Hematopoietic multipotent progenitor cell treated with erythropoietin and hydrocortisone succinate and interleukin-3 and kit ligand, for 17 days (in vitro differentiated cells): ENCODE results near the gene PALLD.

Source experiments
- DNase-seq: peaks from one replicate; pipeline ENCODE4 v3.0.0-alpha.2; 2015; ENCODE audit warnings: low spot score

The PALLD gene

DNA sequence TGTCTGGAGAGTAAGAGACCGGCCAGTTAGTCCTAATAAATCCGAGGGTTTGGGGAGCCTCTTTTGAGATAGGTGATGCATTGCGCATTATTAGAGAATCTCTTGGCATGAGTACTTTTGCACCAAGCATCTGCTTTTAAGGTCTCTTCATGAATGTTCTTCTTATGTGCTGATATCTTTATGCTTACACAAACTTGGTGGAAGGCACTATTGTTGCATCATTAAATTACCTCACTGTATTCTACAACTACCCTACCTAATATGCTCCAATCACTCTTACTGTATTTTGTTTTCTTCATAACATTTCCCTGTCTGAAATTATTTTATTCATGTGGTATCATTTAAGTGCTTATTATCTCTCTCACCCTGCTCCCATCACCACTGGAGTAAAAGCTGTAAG lies 151.6 kb downstream of the PALLD start:
- no peak for DNase-seq

DNA sequence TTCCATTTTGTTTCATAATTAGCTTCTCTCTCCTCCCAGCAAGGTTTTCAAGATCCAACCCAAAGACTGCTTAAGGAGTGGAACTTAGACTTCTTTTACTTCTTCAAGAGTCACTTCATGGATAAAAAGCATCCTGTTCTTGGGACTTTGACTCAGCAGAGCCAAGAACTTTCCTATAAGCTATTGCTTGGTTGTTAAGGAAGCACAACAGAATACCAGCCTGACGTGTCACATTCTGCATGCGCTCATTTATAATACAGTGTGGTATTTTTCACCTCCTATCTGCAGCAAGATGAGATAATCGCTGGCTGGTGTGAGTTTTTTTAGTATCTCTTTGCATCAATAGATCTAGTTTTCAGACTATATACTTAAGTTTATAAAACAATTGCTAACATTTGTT lies 152.1 kb downstream of the PALLD start:
- DNase-seq: no peak

DNA sequence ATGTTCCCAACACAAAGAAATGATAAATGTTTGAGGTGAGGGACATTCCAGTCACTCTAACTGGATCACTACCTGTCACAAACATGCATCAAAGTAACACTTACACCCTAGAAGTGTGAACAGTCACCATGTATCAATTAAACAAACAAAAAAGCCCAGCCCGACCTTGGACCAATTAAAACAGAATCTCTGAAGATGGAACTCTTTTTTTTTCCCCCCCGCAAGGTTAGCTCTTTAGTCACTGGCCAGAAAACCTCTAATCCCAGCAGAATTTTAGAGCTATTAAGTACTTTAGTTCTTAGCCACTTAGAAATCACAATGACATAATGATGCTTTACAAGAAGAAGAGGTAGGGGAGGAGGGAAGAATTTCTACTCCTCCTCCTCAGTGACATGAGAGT lies 154.5 kb downstream of the PALLD start:
- DNase-seq: no peak

DNA sequence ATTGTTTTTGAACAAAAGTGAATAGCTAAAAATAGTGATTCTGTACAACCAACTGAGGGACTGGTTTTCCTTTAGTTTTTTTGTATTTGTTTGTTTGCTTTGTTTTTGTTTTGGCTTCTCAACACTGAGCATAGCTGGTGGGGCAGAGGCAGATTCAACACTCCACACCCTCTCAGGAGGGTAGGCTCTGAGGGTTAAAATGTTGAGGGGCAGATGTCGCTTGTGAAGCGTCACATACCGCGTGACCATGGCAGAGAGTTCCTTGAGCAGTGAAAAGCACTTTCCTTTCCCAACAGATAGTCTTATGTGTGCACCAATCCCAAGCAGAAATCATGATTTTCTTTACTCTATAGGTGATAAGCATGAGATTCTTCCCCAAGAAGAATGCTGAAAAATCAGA lies 155.0 kb downstream of the PALLD start:
- no peak for DNase-seq

DNA sequence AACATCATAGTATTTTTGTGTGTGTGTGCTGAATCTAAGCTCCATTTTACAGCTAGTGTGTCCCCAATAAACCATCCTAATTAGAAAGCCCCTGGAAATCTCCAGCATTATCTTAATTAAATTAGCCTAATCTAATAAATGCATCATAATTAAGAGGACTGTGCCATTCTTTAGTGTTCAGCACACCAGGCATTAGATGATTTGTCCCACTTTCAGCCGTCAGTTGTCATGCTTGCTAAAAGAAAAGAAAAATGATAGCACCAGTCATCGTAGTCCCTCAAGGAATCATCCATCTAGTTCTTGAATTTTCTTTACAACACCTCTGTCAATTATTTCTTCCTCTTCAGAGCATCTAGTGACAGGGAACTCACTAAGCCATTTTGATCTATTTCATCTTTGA lies 155.9 kb downstream of the PALLD start:
- no peak for DNase-seq

DNA sequence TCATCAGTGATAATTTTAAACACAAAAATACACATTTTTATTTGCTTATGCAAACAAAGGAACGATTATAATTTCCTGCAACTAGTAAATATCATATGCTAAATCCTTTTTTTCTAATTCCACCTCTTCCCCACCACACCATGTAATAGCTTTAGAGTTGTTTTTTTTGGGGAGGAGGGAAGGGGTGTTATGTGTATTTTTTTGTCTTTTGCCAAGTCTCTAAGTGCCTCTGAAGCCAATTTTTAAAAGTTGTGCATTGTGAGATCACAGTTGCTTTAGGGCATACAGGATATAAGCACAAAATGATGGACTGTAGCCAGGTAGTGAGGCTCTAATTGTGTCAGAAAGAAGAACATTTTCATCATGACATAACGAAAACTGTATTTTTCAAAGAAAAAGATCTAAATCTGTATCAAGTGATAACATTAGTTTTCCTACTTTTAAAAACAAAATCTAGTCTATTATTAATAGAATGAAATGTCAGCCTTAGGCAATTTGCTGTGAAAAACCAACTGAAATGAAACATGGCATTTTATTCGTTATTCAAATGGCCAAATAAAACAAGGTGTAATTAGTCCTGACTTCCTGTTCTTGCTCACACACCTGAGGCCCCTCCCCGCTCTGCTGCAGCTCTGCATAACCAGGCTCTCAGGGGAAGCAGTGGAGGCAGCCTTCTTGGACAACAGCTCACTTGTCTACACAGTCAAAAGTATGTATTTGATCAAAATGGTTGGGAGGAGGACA lies 157.4 kb downstream of the PALLD start:
- DNase-seq: no peak

DNA sequence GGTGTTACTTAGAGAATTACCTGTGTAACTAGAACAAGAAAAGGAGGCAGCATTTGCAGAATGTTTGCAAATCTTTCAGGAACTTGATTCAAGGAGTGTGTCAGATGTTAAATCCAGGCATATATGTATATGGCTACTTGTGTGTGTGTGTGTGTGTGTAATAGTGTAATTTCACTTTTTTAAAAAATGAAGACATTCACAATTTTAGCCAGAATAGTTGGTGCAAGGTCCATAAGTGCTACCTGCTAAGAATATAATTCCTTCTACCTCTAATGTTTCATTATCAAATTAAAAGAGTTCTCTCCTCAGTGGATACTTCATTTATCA lies 158.0 kb downstream of the PALLD start:
- DNase-seq: no peak

DNA sequence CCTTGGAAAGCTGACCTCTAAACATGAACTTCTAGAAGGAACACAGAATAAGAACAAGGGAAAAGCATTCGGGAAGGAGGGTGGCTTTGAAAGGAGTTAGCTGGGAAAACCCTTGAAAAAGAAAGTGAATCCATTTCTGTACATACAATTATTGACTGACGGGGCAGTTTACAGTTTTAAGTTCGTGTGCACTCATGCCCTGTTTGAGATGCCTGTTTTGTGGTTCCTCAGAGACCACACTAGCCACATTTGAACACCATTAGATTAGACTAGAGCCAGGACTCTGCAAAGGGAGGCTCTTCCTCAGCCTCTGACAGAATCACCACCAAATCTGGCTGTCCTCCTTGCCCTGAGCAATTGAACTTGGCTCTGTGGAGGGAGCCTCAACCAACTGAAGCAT lies 158.3 kb downstream of the PALLD start:
- DNase-seq: no peak

DNA sequence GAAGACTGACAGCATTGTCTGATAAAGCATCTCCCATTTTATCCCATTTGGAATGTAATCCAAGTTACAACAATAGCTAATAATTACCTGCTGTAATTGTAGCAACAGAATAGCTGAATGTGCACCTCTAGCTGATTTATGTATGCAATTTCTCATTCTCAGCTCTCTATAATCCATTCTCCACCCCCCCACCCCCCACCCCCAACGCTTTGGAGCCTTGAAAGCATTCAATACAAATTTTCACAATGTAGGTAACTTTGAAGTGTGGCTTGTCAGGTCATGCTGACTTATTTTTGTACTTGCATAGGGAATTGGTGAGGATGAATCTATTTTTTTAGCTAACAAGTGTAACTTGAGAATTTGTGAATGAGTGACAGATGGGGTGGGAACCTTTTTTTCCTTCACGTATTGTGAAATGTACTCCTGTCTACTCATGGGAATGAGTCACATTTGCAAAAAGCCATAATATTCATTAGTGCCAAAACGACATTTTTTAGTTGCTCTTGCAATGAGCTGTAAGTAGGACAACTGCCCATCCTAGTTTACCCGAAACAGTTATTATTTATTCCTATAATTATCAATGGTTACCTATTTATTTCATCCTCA lies 159.3 kb downstream of the PALLD start:
- DNase-seq: no peak

DNA sequence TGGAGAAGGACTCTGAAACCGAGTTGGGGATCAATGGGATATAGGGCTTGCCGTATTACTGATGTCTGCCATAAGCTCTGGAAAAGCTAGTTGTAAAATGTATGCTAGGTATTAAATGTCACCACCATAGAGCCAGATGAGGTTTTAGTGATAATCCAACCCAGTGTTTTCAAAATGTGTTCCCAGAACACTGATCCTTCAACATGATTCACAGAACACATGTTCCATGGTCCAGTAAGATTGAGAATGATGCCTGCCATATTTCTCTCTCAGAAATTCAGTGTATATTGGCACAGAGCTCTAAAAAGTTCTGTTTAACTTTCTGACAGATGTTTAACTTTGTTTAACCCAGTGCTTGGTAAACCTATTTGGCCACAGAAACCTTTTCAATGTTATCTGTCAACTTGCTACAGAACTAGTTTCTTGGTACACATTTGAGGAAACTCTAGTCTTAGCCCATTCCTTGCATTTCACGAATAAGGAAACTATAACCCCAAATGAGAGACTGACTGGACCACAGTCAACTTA lies 160.2 kb downstream of the PALLD start:
- DNase-seq: no peak

DNA sequence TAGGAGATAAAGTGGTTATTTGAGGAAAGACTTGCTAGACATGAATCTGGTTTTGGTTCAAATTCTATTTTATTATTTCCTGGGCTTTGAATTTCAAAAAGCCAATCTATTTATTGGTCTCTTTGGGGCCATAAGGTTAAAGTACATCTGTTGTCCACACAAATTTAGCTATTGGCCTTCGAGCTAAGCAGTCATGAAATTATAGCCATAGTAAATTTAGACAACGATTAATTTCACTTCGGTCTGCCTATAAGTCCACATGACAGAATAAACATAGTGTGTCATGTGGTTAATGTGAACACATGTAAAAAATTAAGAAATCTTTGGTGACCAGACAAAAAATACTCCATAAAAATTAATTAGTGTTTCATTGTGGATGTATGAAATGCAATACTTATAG lies 161.9 kb downstream of the PALLD start:
- no peak for DNase-seq

DNA sequence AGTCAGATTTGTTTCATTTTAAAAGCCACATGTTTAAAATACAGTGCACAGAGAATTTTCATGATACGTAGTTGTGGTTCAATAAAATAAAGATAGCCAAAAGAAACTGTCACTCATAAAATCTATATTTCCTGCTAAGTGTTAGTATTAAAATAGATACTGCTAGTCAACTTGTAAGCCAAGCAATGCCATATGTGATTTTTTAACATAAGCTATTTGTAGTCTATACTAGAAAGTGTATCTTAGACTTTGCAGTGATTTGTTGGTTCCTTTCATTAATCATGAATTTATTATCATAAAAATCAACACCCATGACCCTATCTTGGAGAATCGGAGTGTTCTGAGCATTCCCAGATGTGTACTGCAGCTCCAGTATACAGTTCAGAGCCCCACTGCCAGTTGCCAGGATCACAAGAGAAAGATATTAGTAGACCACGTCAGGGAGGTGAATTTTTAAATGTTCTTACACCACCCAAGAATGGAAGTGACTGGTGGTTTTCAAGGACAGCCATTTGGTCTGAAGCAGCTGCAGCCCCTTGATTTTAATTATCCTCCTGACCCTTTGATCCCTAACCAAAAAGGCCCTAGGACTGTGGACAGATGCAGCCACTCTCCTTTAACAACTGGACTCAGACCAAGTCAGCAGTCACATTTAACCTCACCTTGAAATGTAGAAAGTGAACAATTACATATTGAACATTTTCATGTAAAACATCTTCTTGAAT lies 163.1 kb downstream of the PALLD start:
- DNase-seq: no peak

DNA sequence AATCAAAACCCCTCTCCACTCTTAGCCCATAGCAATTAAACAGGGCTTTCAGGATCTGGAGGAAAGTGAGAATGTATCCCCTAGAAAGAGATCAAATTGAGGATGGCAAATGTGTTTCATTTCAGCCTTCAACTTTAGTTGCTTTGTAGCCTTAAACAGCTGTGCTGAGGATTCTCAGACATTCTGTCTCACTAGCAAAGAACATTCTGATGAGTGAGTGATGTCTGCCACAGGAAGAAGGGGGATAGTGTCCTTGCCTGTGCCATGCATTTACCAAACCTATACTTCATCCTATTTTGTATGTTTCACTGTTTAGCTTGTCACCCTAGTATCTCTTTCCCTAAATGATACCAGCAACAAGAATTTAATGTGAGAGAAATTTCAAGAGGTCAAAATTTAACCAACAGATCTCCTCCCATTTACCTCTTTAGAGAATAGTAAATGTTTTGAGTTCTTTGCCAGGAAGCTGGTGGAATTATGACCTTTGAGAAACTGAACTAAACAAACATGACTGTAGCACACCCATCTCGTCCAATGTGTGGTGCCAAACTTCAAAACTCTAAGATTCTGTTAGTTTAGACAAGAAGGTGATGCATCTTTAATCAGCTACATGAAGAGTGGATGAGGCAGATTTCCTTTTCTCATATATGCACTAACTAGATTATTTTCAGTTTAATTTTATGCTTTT lies 165.6 kb downstream of the PALLD start:
- no peak for DNase-seq

DNA sequence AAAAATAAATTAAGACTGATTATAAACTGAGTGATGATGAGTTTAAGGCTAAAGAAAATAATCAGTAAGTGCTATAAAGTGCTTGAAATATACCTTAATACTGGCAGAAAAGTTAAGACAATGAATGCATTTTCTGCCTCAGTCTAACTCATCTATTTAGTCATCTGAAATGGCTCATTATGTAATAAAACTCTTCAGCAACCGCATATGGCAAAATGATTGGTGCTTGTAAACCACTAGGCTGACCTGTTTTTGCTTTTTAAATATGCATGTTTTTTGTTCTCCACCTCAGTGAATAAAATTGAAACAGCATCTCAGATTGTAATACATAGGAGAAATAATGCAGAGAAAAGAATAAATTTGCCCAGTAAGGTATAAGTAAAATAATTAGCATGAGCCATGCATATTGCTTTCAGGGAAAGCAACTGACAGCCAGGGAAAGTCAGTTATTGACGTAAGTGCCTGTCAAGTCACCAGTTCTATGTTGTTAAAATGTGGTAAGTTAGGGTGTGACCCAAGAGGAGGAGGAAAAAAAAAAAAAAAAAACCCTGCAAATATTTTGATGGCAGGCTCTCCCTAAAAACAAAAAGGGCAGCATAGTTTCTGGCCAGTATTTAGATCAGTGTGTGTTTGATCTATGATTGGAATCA lies 167.5 kb downstream of the PALLD start:
- no peak for DNase-seq

DNA sequence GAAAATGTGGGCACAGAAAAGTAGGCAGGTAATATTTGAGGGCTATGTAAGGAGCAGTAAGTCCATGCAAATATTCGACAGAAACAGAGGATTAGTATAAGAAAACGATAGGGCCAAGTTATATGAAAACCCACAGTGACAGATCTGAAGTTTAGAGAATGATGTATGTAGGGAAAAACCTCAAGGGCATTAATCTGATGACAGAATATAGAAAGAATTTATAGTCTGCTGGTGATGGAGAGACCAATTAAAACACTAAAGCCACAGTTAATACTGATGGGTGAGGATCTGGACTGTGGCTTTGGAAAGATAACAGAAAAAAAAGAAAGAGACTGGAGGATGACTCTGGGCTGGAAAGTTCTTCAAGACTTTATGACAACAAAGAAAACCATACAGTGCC lies 169.7 kb downstream of the PALLD start:
- no peak for DNase-seq

DNA sequence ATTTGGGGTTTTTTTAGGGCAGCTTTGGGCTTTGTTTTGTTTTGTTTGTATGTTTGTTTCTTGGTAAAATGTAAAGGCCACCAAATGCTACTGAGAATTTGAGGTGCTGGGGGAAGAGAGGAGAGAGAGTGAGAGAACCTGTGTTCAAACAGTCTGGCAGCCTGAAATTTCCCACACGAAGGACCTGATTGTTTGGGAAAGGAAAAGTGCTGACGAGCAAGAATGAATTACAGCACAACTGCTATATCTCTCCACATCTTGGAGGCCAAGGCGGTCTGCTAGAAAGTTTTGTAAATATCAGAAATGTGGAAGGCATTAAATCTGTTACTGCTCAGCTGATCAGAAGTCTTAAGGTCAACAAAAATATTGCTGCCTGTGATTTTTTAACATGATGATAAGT lies 170.5 kb downstream of the PALLD start:
- no peak for DNase-seq

DNA sequence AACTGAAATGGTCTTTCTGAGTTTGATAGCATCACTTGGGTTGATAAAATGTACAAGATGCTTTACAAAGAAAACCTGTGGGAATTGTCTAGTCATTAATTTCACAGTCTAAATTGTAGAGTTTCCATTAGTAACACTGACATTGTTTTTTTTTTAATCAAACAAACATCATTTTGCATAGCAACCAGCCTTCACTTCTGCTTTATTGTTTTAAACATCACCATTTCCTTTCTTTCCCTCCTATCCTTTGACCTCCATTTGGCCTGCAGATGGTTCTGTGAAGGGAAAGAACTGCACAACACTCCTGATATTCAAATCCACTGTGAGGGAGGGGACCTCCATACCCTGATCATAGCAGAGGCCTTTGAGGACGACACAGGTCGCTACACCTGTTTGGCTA lies 171.1 kb downstream of the PALLD start:
- DNase-seq: no peak

DNA sequence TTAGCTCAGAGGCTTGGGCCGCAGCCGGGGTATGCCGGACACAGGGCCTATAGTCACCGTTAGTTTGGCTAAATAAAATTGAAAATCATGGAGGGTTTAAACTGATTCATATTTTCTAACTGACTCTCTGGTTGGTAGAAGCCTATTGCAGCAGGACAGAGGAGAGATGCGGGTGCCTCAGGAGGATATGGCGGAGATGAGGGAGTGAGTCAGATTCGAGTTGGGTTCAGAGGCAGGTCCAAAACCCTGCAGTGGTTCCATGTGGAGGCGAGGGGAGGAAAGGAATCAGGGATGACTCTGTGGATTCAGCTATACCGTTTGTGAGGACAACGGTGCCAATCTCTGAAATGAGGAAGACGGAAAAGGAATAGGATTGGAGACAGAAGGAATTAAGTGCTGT lies 176.6 kb downstream of the PALLD start:
- DNase-seq: no peak

DNA sequence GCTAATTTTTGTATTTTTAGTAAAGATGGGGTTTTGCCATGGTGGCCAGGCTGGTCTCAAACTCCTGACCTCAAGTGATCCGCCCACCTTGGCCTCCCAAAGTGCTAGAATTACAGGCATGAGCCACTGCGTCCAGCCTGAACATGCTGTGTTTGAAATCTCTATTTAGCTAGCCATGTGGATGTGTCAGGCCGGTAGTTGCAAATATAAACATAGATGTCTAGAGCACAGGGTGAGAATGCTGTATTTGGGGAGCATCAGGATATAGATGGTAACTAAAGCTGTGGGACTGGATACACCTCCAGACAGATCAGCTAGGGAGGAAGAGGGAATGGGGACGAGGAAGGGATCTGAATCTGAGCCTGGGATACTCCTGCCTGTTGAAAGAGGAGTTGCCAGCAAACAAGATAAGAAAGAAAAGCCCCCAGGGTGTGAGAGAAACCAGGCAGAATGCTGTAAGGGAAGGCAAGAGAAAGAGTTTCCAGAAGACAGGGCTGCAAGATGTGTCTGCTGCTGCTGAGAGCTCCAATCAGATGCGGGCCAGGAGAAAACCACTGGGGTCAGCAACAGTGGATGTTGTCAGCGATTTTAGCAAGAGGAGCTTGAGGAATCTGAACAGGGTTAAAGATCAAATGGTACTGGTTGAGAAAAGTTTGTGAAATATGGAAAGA lies 177.4 kb downstream of the PALLD start:
- no peak for DNase-seq

DNA sequence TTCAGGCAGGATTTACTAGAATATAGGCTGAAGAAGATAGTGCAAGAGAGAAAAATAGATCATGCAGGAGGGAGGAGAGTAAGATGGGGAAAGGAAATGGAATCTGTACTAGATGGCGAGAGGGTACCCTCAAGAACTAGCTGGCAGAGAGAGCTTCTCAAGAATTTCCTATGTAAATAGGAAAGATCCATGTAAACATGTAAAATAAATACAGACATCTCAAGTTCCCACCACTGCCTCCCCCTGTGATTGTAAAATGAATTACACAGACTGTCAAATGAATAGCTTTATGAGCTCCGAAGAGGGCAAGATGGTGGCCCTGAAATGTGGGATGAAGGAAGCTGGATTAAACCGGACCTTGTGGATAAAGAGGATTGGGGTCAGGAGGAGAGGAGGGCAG lies 178.0 kb downstream of the PALLD start:
- no peak for DNase-seq

DNA sequence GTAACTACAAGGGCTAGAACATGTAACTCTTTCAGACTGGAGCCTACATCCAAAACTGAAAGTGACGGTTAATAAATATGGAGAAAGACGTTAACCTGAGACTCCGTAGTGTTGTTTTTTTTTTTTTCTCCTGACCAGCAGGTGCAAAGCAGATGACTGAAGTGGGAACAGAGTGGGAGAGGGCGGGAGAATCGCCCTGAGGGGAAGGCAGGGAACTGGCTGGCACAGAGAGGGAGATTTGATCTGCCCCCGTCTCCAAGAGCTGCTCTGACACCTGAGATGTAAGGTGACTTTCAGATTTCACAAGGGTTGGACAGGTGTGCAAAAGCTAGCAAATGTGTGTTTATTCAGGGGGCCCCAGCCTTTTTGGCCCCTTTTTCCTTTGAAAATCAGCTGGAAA lies 180.2 kb downstream of the PALLD start:
- DNase-seq: no peak

DNA sequence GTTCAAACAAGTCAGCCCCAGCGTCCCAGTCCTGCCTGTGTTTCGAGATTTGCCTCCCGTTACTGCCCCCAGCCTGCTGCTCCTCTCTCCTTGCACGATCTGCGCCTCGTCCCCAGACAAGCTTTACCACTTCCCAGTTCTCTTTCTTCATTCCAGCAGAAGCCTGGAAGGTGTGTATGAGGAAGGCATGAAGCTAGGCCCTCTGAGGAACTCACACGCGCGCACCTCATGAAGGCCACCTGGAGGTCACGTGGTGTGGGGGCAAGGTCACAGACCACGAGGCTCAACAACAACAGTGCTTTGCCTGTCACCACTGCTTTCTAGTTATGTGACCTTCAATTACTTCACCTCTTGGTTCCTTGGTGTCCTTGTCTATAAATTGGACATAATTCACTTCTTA lies 181.0 kb downstream of the PALLD start:
- DNase-seq: no peak
